ENCODE data around the gene IFT172.

Gene IFT172

GRCh38 chr2:27494284-27494943, 4.9 kb upstream of the IFT172 start:
- no peak for DNase-seq

- no peak for DNase-seq
Measured at GRCh38 chr2:27493948-27494283, 4.4 kb upstream of the IFT172 start.

GRCh38 chr2:27492557-27492956, 3.0 kb upstream of the IFT172 start:
- DNase-seq: no peak

GRCh38 chr2:27489118-27489497, 435 bp downstream of the IFT172 start:
- DNase-seq: peak; percentile 55

- DNase-seq: no peak
Measured at GRCh38 chr2:27485496-27485895, 4.0 kb downstream of the IFT172 start.

- DNase-seq: no peak
Measured at GRCh38 chr2:27471961-27472360, 17.6 kb downstream of the IFT172 start.

- no peak for DNase-seq
Measured at GRCh38 chr2:27464443-27464842, 25.1 kb downstream of the IFT172 start.

GRCh38 chr2:27461118-27461517, 28.4 kb downstream of the IFT172 start:
- no peak for DNase-seq

GRCh38 chr2:27453968-27454367, 35.6 kb downstream of the IFT172 start:
- DNase-seq: no peak

GRCh38 chr2:27451095-27451494, 38.4 kb downstream of the IFT172 start:
- no peak for DNase-seq

- DNase-seq: no peak
Measured at GRCh38 chr2:27448381-27448780, 41.2 kb downstream of the IFT172 start.

- peak; percentile 91 for DNase-seq
Measured at GRCh38 chr2:27446057-27446456, 43.5 kb downstream of the IFT172 start.

GRCh38 chr2:27445615-27446014, 43.9 kb downstream of the IFT172 start:
- no peak for DNase-seq

GRCh38 chr2:27445155-27445554, 44.4 kb downstream of the IFT172 start:
- DNase-seq: no peak

- no peak for DNase-seq
Measured at GRCh38 chr2:27442920-27443282, 46.6 kb downstream of the IFT172 start.

- DNase-seq: peak; percentile 66
Measured at GRCh38 chr2:27441958-27442919, 47.3 kb downstream of the IFT172 start, which contains the start of gene KRTCAP3. KRTCAP3 (plus strand) TSS chr2:27442381; CDS start chr2:27442413, 32 bp downstream.

GRCh38 chr2:27441226-27441926, 48.2 kb downstream of the IFT172 start:
- no peak for DNase-seq

GRCh38 chr2:27435628-27436027, 53.9 kb downstream of the IFT172 start:
- no peak for DNase-seq

GRCh38 chr2:27431395-27431794, 58.1 kb downstream of the IFT172 start:
- no peak for DNase-seq

GRCh38 chr2:27428978-27429541, 60.5 kb downstream of the IFT172 start:
- DNase-seq: peak; percentile 28

GRCh38 chr2:27428213-27428977, 61.1 kb downstream of the IFT172 start, which contains the start of gene NRBP1:
NRBP1 (plus strand) TSS chr2:27428631; CDS start chr2:27433274, 4,643 bp downstream.
- peak; percentile 84 for DNase-seq

- no peak for DNase-seq
Measured at GRCh38 chr2:27427863-27428212, 61.7 kb downstream of the IFT172 start.
